HG03460 (cell line): ENCODE measurements around the gene ZKSCAN3.
"Not testable (repeated sequence)": the region's sequence is repeated elsewhere in the genome, so short reads cannot be mapped to it uniquely, and the experiment has no call there.

Experiments used
- ATAC-seq: cut with Tn5 transposase; IDR thresholded peaks from one replicate; pipeline ENCODE4 v1.9.1; 2021; ENCODE audit not compliant: unreplicated experiment

Gene ZKSCAN3

GRCh38 chr6:28349892-28350737 lies at the start of gene ZKSCAN3:
ZKSCAN3 (plus strand) TSS chr6:28349947; CDS start chr6:28359587, 9,640 bp downstream.
- ATAC-seq: peak; percentile 94

GRCh38 chr6:28303570-28303969 lies 46.2 kb upstream of the ZKSCAN3 start:
- peak; percentile 88 for ATAC-seq

GRCh38 chr6:28306363-28306762 lies 43.4 kb upstream of the ZKSCAN3 start:
- not testable (repeated sequence) for ATAC-seq

- no peak for ATAC-seq
Measured at GRCh38 chr6:28311139-28311823, 38.5 kb upstream of the ZKSCAN3 start.

GRCh38 chr6:28312939-28313338 lies 36.8 kb upstream of the ZKSCAN3 start:
- no peak for ATAC-seq

- no peak for ATAC-seq
Measured at GRCh38 chr6:28315628-28316027, 34.1 kb upstream of the ZKSCAN3 start.

GRCh38 chr6:28317866-28318265 lies 31.9 kb upstream of the ZKSCAN3 start:
- ATAC-seq: not testable (repeated sequence)

- no peak for ATAC-seq
Measured at GRCh38 chr6:28322661-28323060, 27.1 kb upstream of the ZKSCAN3 start.

- ATAC-seq: no peak
Measured at GRCh38 chr6:28323813-28324424, 25.8 kb upstream of the ZKSCAN3 start.

GRCh38 chr6:28326371-28326948 lies 23.3 kb upstream of the ZKSCAN3 start:
- ATAC-seq: no peak

GRCh38 chr6:28330041-28330440 lies 19.7 kb upstream of the ZKSCAN3 start:
- ATAC-seq: no peak

- ATAC-seq: no peak
Measured at GRCh38 chr6:28333047-28333446, 16.7 kb upstream of the ZKSCAN3 start.

- ATAC-seq: no peak
Measured at GRCh38 chr6:28333599-28334018, 16.1 kb upstream of the ZKSCAN3 start.

- no peak for ATAC-seq
Measured at GRCh38 chr6:28334286-28335039, 15.3 kb upstream of the ZKSCAN3 start.

- ATAC-seq: no peak
Measured at GRCh38 chr6:28335040-28335563, 14.6 kb upstream of the ZKSCAN3 start.

GRCh38 chr6:28335564-28336283 lies 14.0 kb upstream of the ZKSCAN3 start, which contains the start of gene ZSCAN31:
ZSCAN31 (minus strand) TSS chr6:28336148; CDS start chr6:28329683, 6,465 bp downstream.
- peak; percentile 83 for ATAC-seq

- ATAC-seq: peak; percentile 47
Measured at GRCh38 chr6:28336284-28337120, 13.2 kb upstream of the ZKSCAN3 start.

- no peak for ATAC-seq
Measured at GRCh38 chr6:28337121-28337520, 12.6 kb upstream of the ZKSCAN3 start.
